CMK (cell line): ENCODE measurements around the gene ZFAND6.
"Not testable (repeated sequence)": the region's sequence is repeated elsewhere in the genome, so short reads cannot be mapped to it uniquely, and the experiment has no call there.

Source experiments
- DNase-seq: peaks from one replicate; pipeline ENCODE4 v3.0.0-alpha.2; 2010; ENCODE audit warnings: low read depth

Gene ZFAND6

DNA sequence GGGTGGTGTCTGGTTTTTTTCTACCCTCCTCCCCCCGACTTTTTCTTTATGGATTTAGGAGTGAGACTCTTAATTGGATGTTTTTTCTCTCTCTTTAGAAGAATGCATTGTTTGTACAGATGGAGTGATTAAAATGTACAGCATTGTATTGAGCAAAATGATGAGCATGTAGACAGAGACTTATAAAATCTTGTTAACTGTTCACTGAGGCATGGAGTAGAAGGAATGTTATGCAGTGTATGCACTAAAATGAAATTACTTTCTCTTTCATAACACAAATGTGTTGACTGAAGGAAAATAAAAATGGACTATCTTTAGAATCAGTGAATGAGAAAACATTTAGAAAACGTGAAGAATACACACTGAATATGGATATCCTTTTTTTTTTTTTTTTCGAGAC lies 39.8 kb downstream of the ZFAND6 start:
- no peak for DNase-seq

GRCh38 chr15:80099662-80100061 lies 40.2 kb downstream of the ZFAND6 start:
- DNase-seq = not testable (repeated sequence)

GRCh38 chr15:80100247-80100646 lies 40.8 kb downstream of the ZFAND6 start:
- DNase-seq = no peak

DNA sequence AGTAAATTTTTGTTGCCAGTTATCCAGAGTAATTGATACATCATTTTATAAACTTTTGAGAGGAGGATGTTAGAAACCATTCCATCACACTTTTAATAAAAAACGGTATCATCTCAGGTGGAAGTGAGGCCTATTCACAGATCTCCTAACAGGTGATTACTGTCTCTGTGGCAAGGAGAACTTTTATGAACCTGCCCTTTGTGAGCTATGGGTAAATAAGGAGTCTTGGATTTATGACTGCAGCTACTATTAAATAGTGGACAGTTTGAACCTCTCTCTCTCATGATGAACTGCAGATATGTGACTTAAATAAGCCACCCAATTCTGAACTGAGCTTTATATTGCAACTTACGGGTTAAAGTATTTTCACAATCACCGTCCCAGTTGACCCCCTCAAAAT lies 45.7 kb downstream of the ZFAND6 start:
- no peak for DNase-seq

GRCh38 chr15:80105595-80105994 lies 46.1 kb downstream of the ZFAND6 start:
- no peak for DNase-seq

GRCh38 chr15:80106051-80106450 lies 46.6 kb downstream of the ZFAND6 start:
- no peak for DNase-seq

- DNase-seq = no peak
Observed at GRCh38 chr15:80107204-80107603, 47.7 kb downstream of the ZFAND6 start.

DNA sequence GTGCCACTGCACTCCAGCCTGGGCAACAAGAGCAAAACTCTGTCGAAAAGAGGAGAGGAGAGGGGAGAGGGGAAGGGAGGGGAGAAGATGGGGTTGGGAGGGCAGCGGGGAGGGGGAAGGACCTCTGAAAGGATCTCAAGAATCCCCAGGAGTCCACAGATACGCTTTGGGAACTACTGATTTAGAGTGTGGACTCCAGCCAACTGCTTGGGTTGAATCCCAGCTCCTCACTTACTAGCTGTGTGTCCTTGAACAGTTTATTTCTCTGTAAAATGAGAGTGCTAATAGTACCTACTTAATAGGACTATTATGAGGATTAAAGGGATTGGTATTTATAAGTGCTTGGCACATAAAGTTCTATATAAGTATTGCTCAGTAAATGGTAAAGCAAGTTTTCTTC lies 48.3 kb downstream of the ZFAND6 start:
- DNase-seq = no peak

GRCh38 chr15:80109388-80109787 lies 49.9 kb downstream of the ZFAND6 start:
- DNase-seq = no peak

DNA sequence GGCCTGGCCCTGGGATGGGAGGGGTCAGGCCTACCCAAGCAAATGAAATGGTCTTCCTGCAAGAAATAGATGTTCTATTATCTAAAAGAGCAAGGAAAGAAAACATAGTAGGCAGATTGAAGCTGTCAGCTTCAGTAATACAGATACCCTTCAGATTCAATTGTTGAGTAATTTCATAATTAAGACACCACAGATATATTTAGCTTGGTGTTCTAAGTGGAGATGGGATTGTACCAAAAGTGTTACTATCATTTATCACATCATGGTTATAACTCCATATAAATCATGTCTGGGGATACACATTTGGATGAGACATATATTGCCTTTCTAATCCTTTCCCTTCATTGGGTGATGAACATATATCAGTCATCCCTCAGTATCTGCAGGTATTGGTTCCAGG lies 51.4 kb downstream of the ZFAND6 start:
- DNase-seq = no peak

DNA sequence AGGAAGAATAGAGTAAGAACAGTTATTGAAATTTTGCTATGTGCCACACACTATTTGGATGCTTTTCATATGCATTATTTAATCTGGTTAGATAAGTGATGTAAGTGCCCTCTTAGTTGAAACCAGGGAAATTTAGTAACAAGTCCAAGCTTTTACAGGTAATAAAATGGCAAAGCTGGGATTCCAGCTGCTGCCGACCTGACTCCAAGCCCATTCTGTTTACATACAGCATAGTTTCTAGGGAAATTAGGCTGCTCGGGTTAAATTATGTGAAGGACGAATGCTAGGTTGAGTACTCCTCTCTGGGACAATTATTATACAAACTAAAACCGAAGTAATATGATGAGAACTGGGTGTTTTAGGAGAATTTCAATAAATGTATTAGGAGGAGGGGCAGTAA lies 54.6 kb downstream of the ZFAND6 start:
- no peak for DNase-seq

- no peak for DNase-seq
Observed at GRCh38 chr15:80115021-80115420, 55.5 kb downstream of the ZFAND6 start.

DNA sequence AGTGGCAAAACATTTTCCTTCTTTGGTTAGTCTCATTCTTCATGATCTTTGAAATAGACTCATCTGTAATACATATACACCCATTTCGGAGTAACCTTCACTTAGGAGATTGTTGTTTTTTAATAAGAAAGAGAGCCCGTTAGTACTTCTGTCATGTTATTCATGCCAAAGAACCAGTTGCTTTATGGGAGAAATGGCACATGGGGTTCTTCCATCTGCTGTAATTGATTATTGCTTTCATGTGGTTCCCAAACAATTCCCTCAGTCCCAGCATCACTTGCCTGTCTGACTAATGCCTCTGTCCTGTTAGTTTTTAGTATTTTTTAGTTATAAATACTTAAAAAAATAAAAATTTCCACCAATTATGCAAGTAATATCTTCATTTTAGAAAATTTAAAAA lies 59.5 kb downstream of the ZFAND6 start:
- DNase-seq = no peak

DNA sequence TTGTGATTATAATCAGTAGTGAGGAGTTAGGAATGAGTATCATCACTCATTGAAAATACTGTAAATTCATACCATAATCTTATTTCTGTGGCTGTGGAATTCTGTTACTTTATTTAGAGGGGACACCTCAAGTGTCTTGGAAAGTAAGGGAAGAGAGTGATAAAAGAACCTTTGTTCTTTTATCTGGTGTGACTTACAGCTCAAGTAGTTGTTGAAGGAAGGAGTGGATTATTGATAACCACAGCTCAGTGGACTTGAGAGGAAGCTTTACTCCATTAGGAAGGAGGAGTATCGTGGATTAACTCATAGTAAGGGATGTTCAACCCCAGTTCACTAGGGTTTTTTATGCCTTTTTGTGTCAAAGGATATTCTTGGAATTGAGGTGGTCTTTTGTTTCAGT lies 61.2 kb downstream of the ZFAND6 start:
- DNase-seq = no peak

DNA sequence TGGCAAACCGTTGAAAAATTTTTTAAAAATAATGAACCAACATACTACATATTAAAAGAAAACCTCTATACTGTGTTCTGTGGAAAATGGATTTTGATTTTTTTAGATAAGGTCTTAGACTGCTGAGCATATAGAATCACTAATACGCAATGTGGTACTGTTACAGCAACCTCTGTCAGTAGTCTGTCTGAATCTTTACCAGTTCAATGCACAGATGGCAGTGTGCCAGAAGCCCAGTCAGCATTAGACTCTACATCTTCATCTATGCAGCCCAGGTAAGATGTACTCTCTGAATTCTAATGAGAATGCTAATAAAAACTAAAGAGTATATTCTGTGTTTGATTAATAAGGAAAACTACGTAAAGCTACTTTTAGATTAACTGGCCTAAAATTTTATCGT lies 62.1 kb downstream of the ZFAND6 start:
- DNase-seq = no peak

DNA sequence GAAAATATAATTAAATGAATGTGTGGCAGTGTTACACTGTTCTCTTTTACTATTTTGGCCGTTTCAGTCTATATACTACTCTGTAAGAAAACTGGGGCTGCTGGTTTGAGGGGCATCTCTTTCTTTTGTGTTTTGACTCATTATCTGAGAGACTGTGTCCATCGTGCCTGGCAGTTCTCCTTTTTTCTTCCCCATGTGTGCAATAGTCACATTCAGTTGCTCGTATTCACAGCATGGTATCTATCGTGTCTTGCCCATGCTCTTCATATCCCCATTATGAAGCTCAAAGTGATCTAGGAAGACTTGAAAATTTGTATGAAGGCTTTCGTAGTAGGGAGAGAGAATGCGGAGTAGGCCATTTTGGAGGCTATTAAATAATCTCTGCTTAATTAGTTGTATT lies 63.6 kb downstream of the ZFAND6 start:
- no peak for DNase-seq

GRCh38 chr15:80127253-80127652 lies 67.8 kb downstream of the ZFAND6 start:
- DNase-seq = not testable (repeated sequence)

DNA sequence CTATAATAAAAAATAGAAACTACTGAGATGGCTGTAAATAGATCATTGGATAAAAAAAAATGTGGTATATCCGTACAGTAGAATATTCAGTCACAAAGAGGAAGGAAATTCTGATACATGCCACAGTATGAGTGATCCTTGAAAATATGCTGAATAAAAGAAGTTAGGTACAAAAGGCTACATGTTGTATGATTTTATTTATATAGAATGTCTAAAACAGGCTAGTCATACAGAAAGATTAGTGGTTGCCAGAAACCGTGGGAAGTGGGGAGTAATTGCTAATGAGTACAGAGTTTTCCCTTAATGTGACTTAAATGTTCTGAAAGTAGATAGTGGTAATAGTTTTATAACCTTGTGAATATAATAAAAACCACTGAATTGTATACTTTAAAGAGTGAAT lies 68.4 kb downstream of the ZFAND6 start:
- no peak for DNase-seq

DNA sequence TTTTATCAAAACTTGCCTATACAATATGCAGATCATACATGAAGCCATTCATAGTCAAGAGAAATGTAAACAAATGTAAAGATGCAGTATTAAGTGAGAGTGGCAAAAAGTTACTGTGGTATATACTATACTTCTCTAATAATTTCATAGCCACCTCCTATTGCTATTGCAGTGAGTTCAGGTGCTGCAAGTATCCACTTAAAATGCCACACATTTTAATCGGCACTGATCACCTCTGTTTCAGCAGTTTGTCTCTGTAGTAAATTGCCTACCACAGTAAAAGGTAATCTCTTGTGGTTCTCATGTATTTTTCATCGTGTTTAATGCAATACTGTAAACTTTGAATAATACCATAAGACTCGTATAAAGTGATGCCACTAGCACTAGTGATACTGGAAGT lies 72.9 kb downstream of the ZFAND6 start:
- DNase-seq = no peak

DNA sequence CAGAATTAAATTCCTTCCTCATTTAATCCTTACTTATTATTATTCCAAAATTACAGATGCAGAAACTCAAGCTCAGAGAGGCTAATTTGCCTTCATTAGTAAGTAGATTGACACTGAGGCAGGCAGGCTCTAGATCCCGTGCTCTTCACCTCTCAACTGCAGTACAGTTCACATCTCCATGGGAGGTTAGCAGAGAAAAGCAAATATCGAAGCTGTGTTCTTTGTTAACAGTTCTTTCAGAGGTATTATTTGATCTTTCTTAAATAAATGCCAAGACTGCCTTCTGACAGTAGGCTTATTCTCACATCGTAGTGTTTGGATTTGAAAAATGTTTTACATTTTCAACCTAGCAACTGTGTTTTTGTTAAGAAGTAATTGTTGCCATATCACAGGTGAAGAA lies 77.4 kb downstream of the ZFAND6 start:
- no peak for DNase-seq

DNA sequence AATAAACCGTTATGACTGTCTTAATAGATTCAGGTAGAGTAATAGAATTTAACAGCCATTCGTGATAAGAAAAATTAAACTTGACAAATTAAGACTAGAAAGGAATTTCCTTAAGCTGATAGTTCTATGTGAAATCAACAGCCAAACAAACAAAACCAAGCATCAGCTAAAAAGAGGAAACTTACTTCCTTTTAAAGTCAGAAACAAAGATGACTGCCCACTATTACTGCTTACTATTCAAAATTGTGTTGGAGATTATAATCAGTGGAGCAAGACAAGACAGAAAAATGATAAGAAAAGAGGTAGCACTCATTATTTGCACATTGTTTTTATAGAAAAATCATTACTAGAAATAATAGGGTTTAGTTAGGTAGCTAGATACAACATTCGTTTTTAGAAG lies 79.5 kb downstream of the ZFAND6 start:
- no peak for DNase-seq

GRCh38 chr15:80140909-80141308 lies 81.4 kb downstream of the ZFAND6 start:
- no peak for DNase-seq

DNA sequence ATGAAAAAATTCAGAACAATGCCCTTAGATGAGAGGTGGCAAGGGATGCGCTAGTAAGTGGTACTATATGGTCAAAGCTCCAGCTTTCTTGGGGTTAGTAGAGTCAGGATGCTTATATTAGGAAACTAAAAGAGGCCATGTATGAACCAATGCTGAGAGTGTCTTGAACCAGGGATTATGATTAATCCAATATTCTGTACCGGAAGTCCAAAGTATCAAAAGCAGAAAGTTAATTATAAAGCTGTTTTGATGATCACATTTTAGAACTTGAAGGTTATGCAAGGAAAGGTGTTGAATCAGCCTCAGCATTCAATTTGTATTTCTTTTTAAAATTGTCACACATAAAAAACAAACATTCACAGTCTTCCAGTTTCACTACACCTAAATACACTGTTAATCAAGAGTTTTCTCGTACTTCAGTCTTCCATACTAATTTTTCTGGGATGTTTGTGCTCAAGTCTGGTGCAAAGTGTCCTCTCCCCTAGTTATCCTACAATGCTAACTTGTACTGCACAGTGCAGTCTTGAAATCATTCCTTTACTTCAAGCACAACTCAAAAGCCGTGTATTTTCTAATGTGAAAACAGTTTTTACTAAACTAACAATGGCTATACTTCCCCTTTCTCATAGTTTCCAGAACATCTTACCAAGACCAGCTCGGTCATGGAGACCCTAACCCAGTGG lies 82.6 kb downstream of the ZFAND6 start:
- DNase-seq = no peak

DNA sequence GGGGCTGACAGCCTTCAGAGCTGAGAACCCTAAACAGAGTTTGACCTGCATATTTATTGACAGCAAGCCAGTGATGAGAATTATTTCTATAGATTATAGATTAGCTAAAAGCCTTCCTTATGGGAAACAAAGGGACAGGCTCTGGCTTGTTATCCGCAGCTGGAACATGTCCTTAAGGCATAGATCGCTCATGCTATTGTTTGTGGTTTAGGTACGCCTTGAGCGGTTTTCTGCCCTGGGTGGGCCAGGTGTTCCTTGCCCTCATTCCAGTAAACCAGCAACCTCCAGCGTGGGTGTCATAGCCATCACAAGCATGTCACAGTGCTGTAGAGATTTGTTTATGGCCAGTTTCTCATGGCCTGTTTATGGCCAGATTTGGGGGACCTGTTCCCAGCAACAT lies 83.2 kb downstream of the ZFAND6 start:
- DNase-seq = no peak

DNA sequence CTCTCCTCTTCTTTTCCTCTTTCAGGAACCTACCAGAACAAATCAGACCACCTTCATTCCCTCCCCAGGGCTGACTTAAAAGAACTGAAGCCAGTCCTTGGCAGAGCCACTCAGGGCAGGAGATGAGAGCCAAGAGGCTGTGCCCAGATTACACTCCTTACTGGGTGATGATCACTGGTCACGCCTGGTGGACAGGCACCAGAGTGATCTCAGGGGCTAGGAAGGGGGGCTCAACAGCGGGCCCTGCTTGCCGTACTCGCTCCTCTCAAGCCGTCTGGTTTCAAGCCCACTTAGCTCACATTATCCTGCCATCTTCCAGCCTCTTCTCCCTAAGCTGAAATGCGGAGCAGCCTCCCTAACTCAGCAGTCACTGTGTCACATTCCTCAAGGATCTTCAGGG lies 91.7 kb downstream of the ZFAND6 start:
- DNase-seq = no peak
